ENCODE data around the gene GDF2.

The GDF2 gene

GRCh38 chr10:47366731-47367460, 44.6 kb downstream of the GDF2 start:
- no peak overlapping the region for H3K4me3 ChIP-seq (ENCODE audit: control insufficient read depth, low read depth, low read length)
- no peak for TF ChIP-seq CTCF (IDR thresholded peaks at IDR 0.05; ENCODE audit: control insufficient read depth, insufficient read depth, low read depth, low read length, missing control alignments)
- no peak for DNase-seq (ENCODE audit: low read depth)

GRCh38 chr10:47367646-47368045, 45.4 kb downstream of the GDF2 start:
- no peak overlapping the region for H3K4me3 ChIP-seq (ENCODE audit: control insufficient read depth, low read depth, low read length)
- TF ChIP-seq CTCF (IDR thresholded peaks at IDR 0.05; ENCODE audit: control insufficient read depth, insufficient read depth, low read depth, low read length, missing control alignments): no peak
- no peak for DNase-seq (ENCODE audit: low read depth)

- no peak for TF ChIP-seq CTCF (IDR thresholded peaks at IDR 0.05; ENCODE audit: control insufficient read depth, insufficient read depth, low read depth, low read length, missing control alignments)
- no peak for DNase-seq (ENCODE audit: low read depth)
- no peak overlapping the region for H3K4me3 ChIP-seq (ENCODE audit: control insufficient read depth, low read depth, low read length)
These were observed 46.4 kb downstream of the GDF2 start for GRCh38 chr10:47368431-47369180.

GRCh38 chr10:47369251-47369894, 47.1 kb downstream of the GDF2 start:
- DNase-seq (ENCODE audit: low read depth): no peak
- no peak for TF ChIP-seq CTCF (IDR thresholded peaks at IDR 0.05; ENCODE audit: control insufficient read depth, insufficient read depth, low read depth, low read length, missing control alignments)
- no peak overlapping the region for H3K4me3 ChIP-seq (ENCODE audit: control insufficient read depth, low read depth, low read length)

- no peak for TF ChIP-seq CTCF (IDR thresholded peaks at IDR 0.05; ENCODE audit: control insufficient read depth, insufficient read depth, low read depth, low read length, missing control alignments)
- H3K4me3 ChIP-seq (ENCODE audit: control insufficient read depth, low read depth, low read length): no peak overlapping the region
- DNase-seq (ENCODE audit: low read depth): no peak
These were observed 47.9 kb downstream of the GDF2 start for GRCh38 chr10:47370015-47370767.

GRCh38 chr10:47370878-47371277, 48.6 kb downstream of the GDF2 start:
- DNase-seq (ENCODE audit: low read depth): no peak
- TF ChIP-seq CTCF (IDR thresholded peaks at IDR 0.05; ENCODE audit: control insufficient read depth, insufficient read depth, low read depth, low read length, missing control alignments): no peak
- H3K4me3 ChIP-seq (ENCODE audit: control insufficient read depth, low read depth, low read length): no peak overlapping the region

Measured in AG09309 (cell line).